ENCODE results near the gene RGL3.
"Not testable (repeated sequence)": the region's sequence is repeated elsewhere in the genome, so short reads cannot be mapped to it uniquely, and the experiment has no call there.

Gene RGL3, protein sequence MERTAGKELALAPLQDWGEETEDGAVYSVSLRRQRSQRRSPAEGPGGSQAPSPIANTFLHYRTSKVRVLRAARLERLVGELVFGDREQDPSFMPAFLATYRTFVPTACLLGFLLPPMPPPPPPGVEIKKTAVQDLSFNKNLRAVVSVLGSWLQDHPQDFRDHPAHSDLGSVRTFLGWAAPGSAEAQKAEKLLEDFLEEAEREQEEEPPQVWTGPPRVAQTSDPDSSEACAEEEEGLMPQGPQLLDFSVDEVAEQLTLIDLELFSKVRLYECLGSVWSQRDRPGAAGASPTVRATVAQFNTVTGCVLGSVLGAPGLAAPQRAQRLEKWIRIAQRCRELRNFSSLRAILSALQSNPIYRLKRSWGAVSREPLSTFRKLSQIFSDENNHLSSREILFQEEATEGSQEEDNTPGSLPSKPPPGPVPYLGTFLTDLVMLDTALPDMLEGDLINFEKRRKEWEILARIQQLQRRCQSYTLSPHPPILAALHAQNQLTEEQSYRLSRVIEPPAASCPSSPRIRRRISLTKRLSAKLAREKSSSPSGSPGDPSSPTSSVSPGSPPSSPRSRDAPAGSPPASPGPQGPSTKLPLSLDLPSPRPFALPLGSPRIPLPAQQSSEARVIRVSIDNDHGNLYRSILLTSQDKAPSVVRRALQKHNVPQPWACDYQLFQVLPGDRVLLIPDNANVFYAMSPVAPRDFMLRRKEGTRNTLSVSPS

DNA sequence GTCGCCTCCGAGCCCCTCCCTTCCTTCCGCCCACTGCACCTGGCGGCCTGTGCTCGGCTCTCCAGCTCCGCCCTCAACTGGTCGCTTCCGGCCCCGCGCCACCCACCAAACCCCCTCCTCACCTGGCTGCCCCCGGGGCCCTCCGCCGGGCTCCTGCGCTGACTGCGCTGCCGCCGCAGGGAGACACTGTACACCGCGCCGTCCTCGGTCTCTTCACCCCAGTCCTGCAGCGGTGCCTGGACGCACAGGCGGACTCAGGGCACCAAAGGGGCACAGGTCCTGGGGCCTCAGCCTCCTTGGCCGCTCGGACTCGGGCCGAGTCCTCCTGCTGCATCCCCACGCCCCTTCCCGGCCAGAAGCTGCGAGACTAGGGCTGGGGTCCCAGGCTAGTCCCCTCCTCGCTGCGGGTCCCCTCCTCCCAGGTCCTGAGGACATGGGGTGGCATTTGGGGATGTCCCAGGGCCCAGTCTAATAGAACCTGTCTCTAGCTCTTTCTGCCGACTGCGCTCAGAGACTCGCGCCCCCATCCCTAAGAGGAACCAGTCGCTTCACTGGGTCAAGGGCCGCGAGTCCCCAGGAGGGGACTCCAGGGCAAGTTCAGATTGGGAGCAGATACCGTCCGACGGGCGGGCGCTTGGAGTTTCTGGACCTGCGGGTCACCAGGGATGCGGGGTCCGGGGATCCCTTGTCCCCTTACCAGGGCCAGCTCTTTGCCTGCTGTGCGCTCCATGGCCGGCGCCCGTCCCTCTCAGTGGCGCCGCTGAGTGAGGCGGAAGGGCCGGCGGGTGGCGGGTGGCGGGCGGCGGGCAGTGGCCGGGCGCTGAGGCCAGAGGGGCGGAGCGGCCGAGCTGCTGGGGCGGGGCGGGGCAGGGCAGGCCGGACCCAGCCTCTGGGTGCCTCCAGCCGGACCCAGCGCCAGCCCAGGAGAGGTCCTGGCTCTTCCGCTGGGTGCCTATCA, at the start of gene RGL3:
Gene RGL3 (minus strand): TSS at position 766 of the 958 bp plus-strand sequence. CDS start 36 bp downstream, at position 730.
- no peak for DNase-seq

DNA sequence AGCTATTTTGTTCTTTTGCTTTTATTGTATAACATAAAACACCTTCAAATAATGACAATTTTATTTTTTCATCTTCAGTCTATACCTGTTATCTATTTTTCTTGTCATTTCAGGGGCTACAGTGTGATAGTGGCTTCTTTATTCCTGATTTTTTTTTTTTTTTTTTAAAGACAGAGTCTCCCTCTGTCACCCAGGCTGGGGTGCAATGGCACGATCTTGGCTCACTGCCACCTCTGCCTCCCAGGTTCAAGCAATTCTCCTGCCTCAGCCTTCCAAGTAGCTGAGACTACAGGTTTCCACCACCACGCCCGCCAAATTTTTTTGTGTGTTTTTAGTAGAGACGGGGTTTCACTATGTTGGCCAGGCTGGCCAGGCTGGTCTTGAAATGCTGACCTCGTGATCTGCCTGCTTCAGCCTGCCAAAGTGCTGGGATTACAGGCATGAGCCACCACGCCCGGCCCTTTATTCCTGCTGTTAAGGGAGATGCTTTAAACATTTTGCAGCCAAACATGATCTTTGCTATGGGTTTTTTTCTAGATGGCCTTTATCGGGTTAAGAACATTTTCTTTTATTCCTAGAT, 49.2 kb upstream of the RGL3 start:
- DNase-seq, result not testable (repeated sequence)

DNA sequence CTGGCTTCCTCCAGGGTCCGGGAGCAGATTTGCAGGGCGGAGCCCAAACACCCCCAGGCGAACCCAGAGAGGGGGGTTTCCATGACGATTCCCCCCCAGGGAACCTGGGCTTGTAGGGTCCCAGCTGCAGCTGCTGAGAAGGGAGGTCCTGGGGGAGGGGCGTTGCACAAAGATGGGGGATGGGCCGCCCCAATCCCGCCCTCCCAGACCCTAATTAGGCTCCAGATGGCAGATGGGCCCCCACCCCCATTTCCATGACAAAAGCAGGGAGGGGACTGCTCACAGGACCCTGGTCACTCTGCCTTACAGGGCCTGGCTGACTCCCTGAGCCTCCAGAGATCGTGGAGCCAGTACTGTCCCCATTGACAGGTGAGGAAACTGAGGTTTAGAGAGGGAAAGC, 46.5 kb upstream of the RGL3 start:
- DNase-seq, result no peak

DNA sequence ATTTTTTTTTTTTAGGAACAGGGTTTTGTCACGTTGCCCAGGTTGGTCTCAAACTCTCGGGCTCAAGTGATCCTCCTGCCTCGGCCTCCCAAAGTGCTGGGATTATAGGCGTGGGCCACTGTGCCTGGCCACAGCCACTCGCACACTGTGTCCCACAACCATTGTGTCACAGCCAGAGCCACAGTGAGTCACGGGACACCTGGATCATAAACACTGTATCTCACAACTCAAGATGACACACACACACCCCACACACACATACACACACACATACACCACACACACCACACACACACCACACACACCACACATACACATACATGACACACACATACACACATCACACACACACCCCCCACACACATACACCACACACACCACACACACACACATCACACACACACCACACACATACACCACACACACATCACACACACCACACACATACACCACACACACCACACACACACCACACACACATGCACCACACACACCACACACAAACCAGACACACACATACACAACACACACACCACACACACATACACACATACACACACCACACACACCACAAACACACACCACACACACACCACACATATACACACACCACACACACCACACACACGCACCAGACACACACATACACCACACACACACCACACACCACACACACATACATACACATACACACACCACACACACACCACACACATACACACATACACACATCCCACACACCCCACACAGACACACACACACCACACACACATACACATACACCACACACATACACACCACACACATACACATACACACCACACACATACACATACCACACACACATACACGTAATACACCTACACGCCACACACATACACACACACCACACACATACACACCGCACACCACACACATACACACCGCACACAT, 45.5 kb upstream of the RGL3 start:
- DNase-seq, result no peak

DNA sequence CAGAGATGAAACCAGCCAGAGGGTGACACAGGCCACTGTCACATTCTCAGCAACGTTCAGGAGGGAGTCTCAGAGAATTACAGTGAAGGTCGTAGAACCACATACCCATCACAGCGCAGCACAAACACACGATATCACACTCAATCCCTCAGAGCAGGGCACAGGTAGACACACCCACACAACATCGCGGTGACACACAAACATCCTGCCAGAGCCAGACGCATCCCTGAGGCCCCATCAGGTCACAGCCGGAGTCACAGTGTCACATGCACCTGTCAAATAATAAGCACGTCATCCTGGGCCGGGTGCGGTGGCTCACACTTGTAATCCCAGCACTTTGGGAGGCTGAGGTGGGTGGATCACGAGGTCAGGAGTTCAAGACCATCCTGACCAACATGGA, 44.3 kb upstream of the RGL3 start:
- no peak for DNase-seq

DNA sequence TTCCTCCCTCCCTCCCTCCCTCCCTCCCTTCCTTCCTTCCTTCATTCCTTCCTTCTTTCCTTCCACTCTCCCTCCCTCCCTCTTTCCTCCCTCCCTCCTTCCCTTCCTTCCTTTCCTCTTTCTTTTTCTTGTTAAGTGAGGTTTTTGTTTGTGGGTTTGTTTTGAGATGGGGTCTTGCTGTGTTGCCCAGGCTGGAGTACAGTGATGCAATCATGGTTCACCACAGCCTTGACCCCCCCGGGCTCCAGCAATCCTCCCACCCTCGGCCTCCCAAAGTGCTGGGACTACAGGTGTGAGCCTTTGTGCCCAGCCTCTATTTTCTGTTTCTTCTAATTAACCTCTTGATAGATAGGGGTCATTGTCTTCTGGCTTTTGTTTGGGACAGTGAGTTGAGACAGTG, 42.3 kb upstream of the RGL3 start:
- no peak for DNase-seq

DNA sequence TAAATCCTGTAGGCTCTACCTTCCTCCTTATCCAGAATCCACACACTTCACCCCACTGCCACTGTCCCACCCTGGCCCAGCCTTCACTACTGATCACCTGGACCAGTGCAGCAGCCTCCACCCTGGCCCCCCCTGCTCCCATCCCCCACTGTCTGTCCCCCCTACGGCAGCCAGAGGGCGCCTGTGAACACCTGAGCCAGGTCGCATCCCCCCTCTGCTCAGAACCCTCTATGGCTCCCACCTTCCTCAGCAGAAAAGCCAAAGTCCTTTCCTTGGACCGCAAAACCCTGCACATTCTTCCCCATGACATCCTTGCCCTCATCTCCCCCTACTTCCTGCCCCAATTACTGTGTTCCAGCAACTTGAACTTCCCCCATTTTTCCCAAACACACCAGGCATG, 41.1 kb upstream of the RGL3 start:
- DNase-seq, result no peak

DNA sequence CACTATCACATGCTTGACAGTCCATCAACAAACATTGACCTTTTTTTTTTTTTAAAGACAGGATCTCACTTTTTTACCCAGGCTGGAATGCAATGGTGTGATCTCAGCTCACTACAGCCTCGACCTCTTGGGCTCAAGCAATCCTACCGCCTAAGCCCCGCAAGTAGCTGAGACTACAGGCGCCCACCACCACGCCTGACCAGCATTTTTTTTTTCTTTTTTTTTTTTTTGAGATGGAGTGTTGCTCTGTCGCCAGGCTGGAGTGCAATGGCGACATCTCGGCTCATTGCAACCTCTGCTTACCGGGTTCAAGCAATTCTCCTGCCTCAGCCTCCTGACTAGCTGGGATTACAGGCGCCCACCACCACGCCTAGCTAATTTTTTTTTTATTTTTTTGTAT, 39.8 kb upstream of the RGL3 start:
- not testable (repeated sequence) for DNase-seq

DNA sequence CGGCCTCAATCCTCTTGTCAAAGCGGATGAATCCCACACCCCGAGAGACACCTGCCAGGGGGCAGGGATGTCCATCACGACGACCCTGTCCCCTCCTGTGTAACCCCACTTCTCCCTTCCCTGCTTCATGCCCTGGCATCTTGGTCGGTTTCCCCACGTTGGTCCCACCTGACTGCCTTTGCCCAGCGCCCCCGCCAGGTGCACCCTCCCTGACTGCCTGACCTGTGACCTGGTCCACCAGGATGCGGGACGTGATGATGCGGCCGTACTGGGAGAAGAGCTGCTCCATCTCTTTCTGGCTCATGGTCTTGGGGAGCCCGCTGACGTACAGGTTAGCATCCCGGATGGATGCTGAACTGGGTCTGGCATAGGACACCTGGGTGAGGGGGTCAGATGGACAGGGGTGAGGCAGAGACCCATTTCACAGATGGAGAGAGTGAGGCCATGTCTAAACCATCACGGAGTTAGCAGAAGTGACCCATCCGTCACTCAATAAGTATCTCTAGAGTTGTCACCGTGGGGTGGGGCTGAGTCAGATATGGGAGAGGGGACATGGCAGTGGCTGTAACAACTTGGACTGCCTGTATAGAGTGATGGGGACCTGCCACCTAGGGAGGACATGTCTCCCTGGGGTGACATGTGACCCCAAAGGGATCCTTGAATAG, 39.3 kb upstream of the RGL3 start:
- DNase-seq, result no peak

DNA sequence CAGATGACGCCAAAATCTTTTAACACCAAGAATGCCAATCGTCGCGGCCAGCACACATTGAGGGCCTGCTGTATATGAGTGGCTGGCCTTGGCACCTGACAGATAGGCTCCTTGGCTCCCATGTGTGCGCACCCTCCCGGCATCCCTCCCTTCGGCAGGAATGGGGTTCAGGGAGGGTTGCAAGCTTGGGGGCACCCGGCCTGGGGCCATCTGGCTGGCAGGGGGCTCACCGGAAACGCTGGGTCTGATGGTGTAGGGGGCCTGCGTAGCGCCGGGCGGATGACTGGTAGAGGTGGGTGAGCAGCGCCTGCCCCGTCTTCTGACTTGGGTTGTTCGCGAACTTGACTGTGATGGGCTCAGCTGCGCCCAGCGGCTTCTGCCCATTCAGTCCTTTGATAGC, 38.7 kb upstream of the RGL3 start:
- no peak for DNase-seq

DNA sequence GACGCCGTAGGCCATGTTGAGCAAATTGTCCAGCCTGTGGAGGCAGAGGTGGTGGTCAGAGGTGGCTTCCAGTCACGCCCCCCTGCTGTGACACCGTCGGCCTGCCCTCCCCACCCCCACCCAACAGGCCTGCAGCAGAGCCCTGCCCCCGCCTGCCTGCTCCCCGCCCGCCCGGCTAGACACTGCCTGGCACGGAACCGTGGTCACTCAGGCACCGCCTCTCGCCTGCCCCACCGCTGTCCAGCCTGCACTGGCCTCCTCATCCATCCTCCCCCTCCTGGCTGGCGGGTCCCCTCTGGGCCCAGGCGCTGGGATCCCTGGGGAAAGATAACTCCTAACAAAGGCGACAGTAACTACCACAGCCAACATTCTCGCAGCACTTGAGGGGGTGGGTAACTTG, 38.0 kb upstream of the RGL3 start:
- DNase-seq, result no peak

DNA sequence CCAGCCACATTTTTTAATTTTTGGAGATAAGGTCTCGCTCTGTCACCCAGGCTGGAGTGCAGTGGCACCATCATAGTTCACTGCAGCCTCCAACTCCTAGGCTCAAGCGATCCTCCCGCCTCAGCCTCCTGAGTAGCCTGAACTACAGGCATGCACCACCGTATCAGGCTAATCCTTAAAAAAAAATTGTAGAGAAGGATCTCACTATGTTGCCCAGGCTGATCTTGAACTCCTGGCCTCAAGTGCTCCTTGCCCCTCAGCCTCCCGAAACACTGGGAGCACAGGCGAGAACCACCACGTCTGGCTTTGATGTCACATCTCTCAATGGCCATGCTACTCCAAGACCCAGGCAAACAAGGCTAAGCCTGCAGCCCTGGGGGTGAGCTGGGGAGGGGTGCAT, 37.5 kb upstream of the RGL3 start:
- no peak for DNase-seq

DNA sequence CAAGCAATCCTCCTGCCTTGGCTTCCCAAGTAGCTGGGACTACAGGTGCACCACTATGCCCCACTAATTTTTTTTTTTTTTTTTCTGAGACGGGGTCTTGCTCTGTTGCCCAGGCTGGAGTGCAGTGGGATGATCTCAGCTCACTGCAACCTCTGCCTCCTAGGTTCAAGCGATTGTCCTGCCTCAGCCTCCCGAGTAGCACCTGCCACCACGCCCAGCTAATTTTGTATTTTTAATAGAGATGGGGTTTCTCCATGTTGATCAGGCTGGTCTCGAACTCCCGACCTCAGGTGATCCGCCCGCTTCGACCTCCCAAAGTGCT, 36.1 kb upstream of the RGL3 start:
- DNase-seq, result not testable (repeated sequence)

DNA sequence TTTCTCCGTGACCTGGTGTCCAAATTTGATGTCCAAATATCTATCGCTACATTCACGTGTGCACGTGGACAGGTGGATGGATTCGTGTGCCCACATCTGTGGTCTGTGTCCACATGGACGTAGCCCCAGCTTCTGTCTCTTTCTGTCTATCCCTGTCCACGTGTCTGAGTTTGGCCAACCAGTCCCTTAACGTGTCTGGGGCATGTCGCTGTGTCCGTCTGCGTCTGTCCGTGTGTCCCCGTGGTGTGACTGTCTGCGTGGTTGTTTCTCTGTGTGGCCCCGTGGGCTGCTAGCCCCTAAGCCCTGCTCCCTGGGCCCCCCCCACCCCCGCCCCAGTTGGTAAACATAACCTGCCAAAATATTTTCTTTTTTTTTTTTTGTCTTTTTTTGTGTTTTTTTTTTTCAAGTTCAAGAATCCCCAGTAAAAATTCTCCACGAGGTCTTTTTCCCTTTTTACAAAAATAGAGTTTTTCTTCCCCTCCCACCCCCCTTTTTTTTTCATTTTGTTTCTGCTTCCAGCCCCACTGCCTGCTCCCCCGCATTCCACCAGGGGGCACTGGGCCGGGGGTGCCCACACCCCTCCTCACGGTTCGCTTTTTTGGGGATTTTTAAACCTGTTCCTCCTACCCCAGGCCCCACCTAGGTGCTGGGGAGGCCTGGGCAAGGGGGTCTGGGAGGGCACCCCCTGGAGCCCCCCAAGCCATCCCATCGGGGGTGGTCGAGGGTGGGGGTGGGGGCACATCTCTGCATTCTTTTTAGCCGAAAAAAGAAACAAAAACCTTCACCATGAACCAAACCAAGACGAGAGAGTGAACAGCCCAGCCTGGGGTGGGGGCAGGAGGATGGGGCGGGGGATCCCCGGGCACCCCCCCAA, 34.6 kb upstream of the RGL3 start:
- no peak for DNase-seq

DNA sequence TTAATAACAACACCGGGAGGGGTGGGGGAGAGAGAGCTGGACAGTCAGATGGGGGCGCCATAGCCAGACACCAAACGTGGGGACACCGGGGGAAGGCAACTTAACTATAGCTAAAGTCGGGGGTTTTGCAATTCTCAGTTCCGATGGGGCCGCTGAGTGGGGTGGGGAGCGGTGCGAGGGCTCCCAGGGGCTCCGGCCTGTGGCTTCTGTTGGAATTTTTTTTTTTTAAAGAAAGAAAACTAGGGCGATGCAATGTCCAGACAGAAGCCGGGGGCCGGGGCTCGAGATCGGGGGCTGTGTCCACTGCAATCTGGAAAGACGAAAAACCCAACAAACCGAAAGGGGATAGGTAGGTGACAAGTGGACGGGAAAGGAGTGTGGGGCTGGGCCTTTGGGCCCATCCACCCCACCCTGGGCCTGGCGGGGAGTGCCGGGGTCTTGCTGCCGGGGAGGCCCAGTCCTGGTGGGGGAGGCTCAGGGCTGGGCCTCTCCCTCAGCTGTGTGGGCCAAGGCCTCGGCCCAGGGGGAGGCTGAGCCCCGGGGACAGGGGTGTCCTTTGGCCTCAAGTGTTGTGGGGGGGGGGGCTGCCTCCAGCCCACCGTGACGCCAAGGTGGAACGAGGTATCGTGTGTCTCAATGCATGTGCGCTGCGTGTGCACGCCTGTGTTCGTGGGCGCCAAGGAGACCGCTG, 33.7 kb upstream of the RGL3 start:
- no peak for DNase-seq

DNA sequence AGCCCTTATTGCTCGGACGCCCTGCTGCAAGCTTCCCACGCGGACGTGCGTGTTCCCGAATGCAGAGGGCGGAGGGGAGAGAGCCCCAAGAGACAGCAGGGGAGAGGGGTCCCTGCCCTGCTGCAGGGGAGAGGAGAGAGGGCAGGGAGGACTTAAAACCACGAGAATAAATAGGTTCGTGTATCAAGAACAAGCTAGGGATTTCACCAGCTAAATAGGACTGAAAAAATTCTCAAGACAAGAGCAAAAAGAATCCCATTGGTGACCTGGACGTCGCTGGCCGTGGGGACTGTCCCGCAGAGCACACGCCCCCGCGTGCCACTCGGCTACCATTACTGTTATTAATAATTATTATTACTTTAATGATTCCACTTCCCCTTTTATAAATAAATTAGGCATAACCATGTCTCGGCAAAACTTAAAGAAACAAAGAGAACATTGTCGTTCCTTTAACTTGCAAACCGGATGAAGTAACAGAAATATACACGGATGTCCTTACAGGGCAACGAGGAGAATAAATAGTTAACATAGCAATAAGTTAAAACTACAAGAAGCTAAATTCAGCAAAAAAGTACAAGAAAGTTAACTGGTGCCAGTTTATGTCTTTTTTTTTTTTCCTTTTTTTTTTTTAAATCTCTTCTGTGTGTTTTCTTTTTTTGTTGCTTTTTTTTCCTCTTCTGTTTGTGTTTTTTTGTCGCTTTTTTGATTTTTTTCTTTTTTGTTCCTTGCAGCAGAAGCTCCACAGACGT, 32.9 kb upstream of the RGL3 start:
- DNase-seq, result no peak

DNA sequence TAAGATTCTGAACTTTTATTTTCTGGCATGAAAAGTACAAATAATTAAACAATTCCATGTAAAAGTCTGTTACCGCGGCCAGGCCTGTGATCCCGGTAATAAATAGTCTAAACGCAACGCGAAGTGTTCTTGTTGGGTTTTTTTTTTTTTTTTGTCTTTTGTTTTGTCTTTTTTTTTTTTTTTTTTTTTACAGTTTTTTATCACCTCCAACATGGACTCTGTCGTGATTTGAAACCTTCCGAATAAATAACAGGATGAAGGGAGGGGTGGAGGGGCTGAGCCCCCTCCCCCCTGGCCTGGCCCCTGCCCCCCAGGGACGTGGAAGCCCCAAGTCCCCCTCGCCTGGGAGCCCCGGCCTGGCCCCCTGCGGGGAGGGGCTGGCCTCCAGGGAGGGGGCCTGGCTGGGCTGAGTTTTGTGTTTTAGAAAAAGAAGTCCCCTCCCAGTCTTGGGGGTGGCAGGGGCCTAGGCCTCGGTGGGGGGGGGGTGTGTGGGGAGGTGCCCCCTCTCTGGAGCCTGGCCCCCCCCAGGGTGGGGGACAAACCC, 32.3 kb upstream of the RGL3 start:
- DNase-seq, result no peak

DNA sequence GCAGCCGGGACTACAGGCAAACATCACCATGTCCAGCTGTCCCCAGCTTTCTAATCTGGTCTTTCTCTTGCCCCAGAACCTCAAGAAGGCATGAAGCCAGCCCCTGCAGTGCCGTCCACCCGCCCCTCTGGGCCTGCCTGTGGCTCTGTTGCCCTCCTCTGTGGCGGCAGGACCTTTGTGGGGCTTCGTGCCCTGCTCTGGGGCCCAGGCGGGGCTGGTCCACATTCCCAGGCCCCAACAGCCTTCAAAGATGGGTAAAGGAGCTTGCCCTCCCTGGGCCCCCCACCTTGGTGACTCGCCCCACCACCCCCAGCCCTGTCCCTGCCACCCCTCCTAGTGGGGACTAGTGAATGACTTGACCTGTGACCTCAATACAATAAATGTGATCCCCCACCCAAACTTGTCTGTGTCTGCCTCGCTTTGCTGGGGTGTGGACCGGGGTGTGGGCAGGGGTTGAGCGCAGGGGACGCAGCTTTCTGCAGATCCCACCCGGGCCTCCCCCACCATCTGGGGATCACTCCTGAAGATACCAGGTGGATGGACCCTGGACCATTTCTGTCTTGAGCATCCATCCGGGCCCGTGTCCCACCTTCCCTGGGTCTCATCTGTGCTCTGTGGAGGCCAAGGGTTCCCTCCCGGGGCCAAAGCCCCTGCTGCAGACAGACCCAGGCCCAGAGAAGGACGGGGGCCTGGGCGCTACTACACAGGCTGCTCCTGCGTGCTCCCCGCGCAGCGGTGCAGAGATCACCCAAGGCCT, 31.6 kb upstream of the RGL3 start:
- no peak for DNase-seq

Measured in SIG-M5 (cell line).